ENCODE measurements around the gene ZNF599. TPM values are rescaled to one million over a fixed set of nuclear protein-coding genes. Genes with fewer than 3 reads are reported as not detected.

The ZNF599 gene
- total and polyA plus RNA-seq, 4 donors, result 2.3 to 7.9 (median 6.1) TPM

GRCh38 chr19:34766386-34766785, 6.6 kb downstream of the ZNF599 start:
- 97 to 98% methylated on average over 2 of the region's 2 CpGs for WGBS, 2 donors
- Histone ChIP-seq H3K9me3 (ENCODE audit: control insufficient read depth, low read length) (peaks cover 14% of the 10 kb centered on the region), H3K27ac (ENCODE audit: low read depth in 1 of 2, low read length in 2 of 2) (no peak overlapping the region), H3K36me3 (ENCODE audit: control insufficient read depth in 1 of 2, insufficient read depth in 2 of 2, low read length in 1 of 2) (peaks cover 19 to 25% of the 10 kb centered on the region in 2 donors), H3K4me1 (ENCODE audit: control insufficient read depth in 1 of 2, insufficient read depth in 2 of 2, low read length in 2 of 2) (no peaks in the 10 kb centered on the region), H3K4me3 (ENCODE audit: low read length in 2 of 2) (no peak overlapping the region), H3K27me3 (ENCODE audit: control insufficient read depth in 1 of 2, insufficient read depth in 2 of 2, low read length in 1 of 2) (no peaks in the 10 kb centered on the region)
- intact Hi-C loops (cut with DNase I), result no loop called here
- DNase-seq (no peak), ATAC-seq (ENCODE audit: low FRiP score) (no peak)

GRCh38 chr19:34759218-34759917, 13.6 kb downstream of the ZNF599 start:
- Histone ChIP-seq H3K4me1 (ENCODE audit: control insufficient read depth in 1 of 2, insufficient read depth in 2 of 2, low read length in 2 of 2) (no peaks in the 10 kb centered on the region), H3K27ac (ENCODE audit: low read depth in 1 of 2, low read length in 2 of 2) (no peak overlapping the region), H3K27me3 (ENCODE audit: control insufficient read depth in 1 of 2, insufficient read depth in 2 of 2, low read length in 1 of 2) (no peaks in the 10 kb centered on the region), H3K36me3 (ENCODE audit: control insufficient read depth in 1 of 2, insufficient read depth in 2 of 2, low read length in 1 of 2) (peaks cover 18 to 19% of the 10 kb centered on the region in 2 donors), H3K9me3 (ENCODE audit: control insufficient read depth, low read length) (peaks cover 39% of the 10 kb centered on the region), H3K4me3 (ENCODE audit: low read length in 2 of 2) (no peak overlapping the region)
- intact Hi-C loops (cut with DNase I), result no loop called here
- DNase-seq (no peak), ATAC-seq (ENCODE audit: low FRiP score) (no peak)
- 97% methylated on average over 11 of the region's 11 CpGs for WGBS, 2 donors

GRCh38 chr19:34757441-34757840, 15.6 kb downstream of the ZNF599 start:
- Histone ChIP-seq H3K36me3 (ENCODE audit: control insufficient read depth in 1 of 2, insufficient read depth in 2 of 2, low read length in 1 of 2) (peaks cover 15 to 17% of the 10 kb centered on the region in 2 donors), H3K4me1 (ENCODE audit: control insufficient read depth in 1 of 2, insufficient read depth in 2 of 2, low read length in 2 of 2) (no peaks in the 10 kb centered on the region), H3K27me3 (ENCODE audit: control insufficient read depth in 1 of 2, insufficient read depth in 2 of 2, low read length in 1 of 2) (no peaks in the 10 kb centered on the region), H3K4me3 (ENCODE audit: low read length in 2 of 2) (no peak overlapping the region), H3K27ac (ENCODE audit: low read depth in 1 of 2, low read length in 2 of 2) (no peak overlapping the region), H3K9me3 (ENCODE audit: control insufficient read depth, low read length) (peaks cover 41% of the 10 kb centered on the region)
- intact Hi-C loops (cut with DNase I), result no loop called here
- 92 to 96% methylated on average over 4 of the region's 4 CpGs for WGBS, 2 donors
- no peak for ATAC-seq (ENCODE audit: low FRiP score)
- DNase-seq, result no peak

GRCh38 chr19:34744896-34745690, 27.9 kb downstream of the ZNF599 start:
- Histone ChIP-seq H3K27ac (ENCODE audit: low read depth in 1 of 2, low read length in 2 of 2) (no peak overlapping the region), H3K36me3 (ENCODE audit: control insufficient read depth in 1 of 2, insufficient read depth in 2 of 2, low read length in 1 of 2) (peaks cover 2% of the 10 kb centered on the region in 2 donors), H3K4me1 (ENCODE audit: control insufficient read depth in 1 of 2, insufficient read depth in 2 of 2, low read length in 2 of 2) (no peaks in the 10 kb centered on the region), H3K9me3 (ENCODE audit: control insufficient read depth, low read length) (peaks cover 23% of the 10 kb centered on the region), H3K27me3 (ENCODE audit: control insufficient read depth in 1 of 2, insufficient read depth in 2 of 2, low read length in 1 of 2) (no peaks in the 10 kb centered on the region), H3K4me3 (ENCODE audit: low read length in 2 of 2) (no peak overlapping the region)
- ATAC-seq (ENCODE audit: low FRiP score) (no peak), DNase-seq (no peak)
- WGBS, 2 donors, result 91 to 93% methylated on average over 3 of the region's 3 CpGs
- intact Hi-C loops (cut with DNase I), result no loop called here

- DNase-seq (no peak), ATAC-seq (ENCODE audit: low FRiP score) (no peak)
- H3K4me3 ChIP-seq (ENCODE audit: low read length in 2 of 2), result peak overlapping the region; percentile 85 to 95
- peaks cover 0 to 6% of the 10 kb centered on the region in 2 donors for H3K4me1 ChIP-seq (ENCODE audit: control insufficient read depth in 1 of 2, insufficient read depth in 2 of 2, low read length in 2 of 2)
- no peaks in the 10 kb centered on the region for H3K27me3 ChIP-seq (ENCODE audit: control insufficient read depth in 1 of 2, insufficient read depth in 2 of 2, low read length in 1 of 2)
- H3K9me3 ChIP-seq (ENCODE audit: control insufficient read depth, low read length), result peaks cover 10% of the 10 kb centered on the region
- intact Hi-C loops (cut with DNase I), result loop anchor here (5.0 kb wide), 2 partner anchors 38 to 57 kb away; partner anchors contain the start of genes ZNF599 (in 2 of the 2), SCGB2B2 (in 1 of the 2) and ZNF302 (in 1 of the 2)
- H3K27ac ChIP-seq (ENCODE audit: low read depth in 1 of 2, low read length in 2 of 2), result peak overlapping the region; percentile 95 to 98
- peaks cover 8 to 10% of the 10 kb centered on the region in 2 donors for H3K36me3 ChIP-seq (ENCODE audit: control insufficient read depth in 1 of 2, insufficient read depth in 2 of 2, low read length in 1 of 2)
- WGBS, 2 donors, result 12 to 13% methylated on average over 16 of the region's 16 CpGs
Measured at GRCh38 chr19:34734537-34735103, 38.4 kb downstream of the ZNF599 start.

- peaks cover 0 to 6% of the 10 kb centered on the region in 2 donors for H3K4me1 ChIP-seq (ENCODE audit: control insufficient read depth in 1 of 2, insufficient read depth in 2 of 2, low read length in 2 of 2)
- H3K27me3 ChIP-seq (ENCODE audit: control insufficient read depth in 1 of 2, insufficient read depth in 2 of 2, low read length in 1 of 2), result no peaks in the 10 kb centered on the region
- peak within 1 kb of the TSS; percentile 85 to 95 for H3K4me3 ChIP-seq (ENCODE audit: low read length in 2 of 2)
- H3K27ac ChIP-seq (ENCODE audit: low read depth in 1 of 2, low read length in 2 of 2), result peak within 1 kb of the TSS; percentile 95 to 98
- DNase-seq (peak; percentile 93 to 94), ATAC-seq (ENCODE audit: low FRiP score) (peak; percentile 97)
- peaks cover 3 to 4% of the 10 kb centered on the region in 2 donors for H3K36me3 ChIP-seq (ENCODE audit: control insufficient read depth in 1 of 2, insufficient read depth in 2 of 2, low read length in 1 of 2)
- H3K9me3 ChIP-seq (ENCODE audit: control insufficient read depth, low read length), result peaks cover 6% of the 10 kb centered on the region
- 0 to 1% methylated on average over 67 of the region's 67 CpGs for WGBS, 2 donors
- intact Hi-C loops (cut with DNase I), result loop anchor here (2.0 to 5.0 kb wide), 3 partner anchors 38 to 57 kb away; partner anchors contain the start of genes SCGB2B2 (in 2 of the 2), ZNF302 (in 2 of the 2) and ZNF599 (in 2 of the 2)
Measured at GRCh38 chr19:34733746-34734536, 39.1 kb downstream of the ZNF599 start, which contains the start of gene ZNF181. ZNF181 (plus strand) TSS chr19:34734243; CDS start chr19:34735038, 795 bp downstream.

DNA sequence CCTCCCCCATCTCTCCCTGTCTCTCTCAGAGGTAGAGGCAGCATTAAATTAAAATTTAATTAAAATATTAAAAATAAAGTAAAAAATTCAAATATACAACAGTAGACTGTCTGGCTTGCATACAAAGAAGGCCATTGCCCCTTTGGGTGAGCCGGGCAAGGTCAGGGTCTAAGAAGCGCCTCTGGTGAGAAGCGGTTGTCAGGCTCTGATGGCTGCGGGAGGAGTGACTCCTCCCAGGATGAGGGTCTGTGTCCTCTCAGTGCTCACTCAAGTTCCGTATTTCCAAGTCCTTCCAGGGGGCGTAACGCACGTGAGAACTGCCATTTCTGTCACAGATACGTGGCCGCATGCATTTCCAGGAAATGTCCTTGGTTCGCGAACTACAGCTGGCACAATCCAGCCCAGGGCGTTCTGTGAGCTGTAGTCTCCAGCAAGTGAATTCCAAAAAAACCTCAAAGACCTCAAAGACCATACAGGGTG, 39.7 kb downstream of the ZNF599 start:
- Histone ChIP-seq H3K9me3 (ENCODE audit: control insufficient read depth, low read length) (peaks cover 5% of the 10 kb centered on the region), H3K4me1 (ENCODE audit: control insufficient read depth in 1 of 2, insufficient read depth in 2 of 2, low read length in 2 of 2) (peaks cover 0 to 6% of the 10 kb centered on the region in 2 donors), H3K27me3 (ENCODE audit: control insufficient read depth in 1 of 2, insufficient read depth in 2 of 2, low read length in 1 of 2) (no peaks in the 10 kb centered on the region), H3K4me3 (ENCODE audit: low read length in 2 of 2) (peak overlapping the region; percentile 85 to 95), H3K36me3 (ENCODE audit: control insufficient read depth in 1 of 2, insufficient read depth in 2 of 2, low read length in 1 of 2) (peaks cover 2 to 3% of the 10 kb centered on the region in 2 donors), H3K27ac (ENCODE audit: low read depth in 1 of 2, low read length in 2 of 2) (peak overlapping the region; percentile 33 to 92)
- intact Hi-C loops (cut with DNase I), result loop anchor here (2.0 to 5.0 kb wide), 3 partner anchors 39 to 57 kb away; partner anchors contain the start of genes SCGB2B2 (in 2 of the 2), ZNF302 (in 2 of the 2) and ZNF599 (in 2 of the 2)
- WGBS, 2 donors, result 1 to 3% methylated on average over 13 of the region's 13 CpGs
- ATAC-seq (ENCODE audit: low FRiP score) (peak; percentile 58), DNase-seq (peak in 1 of 2 donors; percentile 80)

All from aorta (tissue), 5 donors.